ENCODE results near the gene EIF5AL1. TPM values are rescaled to one million over a fixed set of nuclear protein-coding genes. Genes with fewer than 3 reads are reported as not detected.
A peak's percentile ranks its signal among the peaks of the same experiment; 100 is the strongest.
"Not testable (repeated sequence)": the region's sequence is repeated elsewhere in the genome, so short reads cannot be mapped to it uniquely, and the experiment has no call there.

EIF5AL1 gene
- total and polyA plus RNA-seq, 2 experiments from 2014 or later = 0.65 to 6.1 TPM

DNA sequence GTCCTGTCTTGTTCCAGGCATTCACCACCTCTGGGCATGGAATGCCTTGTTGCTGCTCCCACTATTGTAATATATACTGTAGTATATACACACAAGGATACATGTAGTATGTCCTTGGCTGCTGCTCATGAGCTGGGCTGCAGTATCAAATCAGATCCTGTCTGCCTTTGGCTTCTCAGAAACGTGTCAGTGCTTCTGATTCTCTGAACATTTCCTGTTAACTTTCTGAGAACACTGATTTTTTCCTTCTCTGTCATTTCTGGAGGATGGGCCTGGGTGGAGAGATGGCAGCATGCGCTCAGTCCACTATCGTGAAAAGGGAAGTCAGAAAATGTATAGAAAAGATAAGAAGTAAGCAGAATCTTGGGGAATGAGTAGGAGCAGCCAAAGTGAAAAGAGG, 35.6 kb downstream of the EIF5AL1 start:
- Histone ChIP-seq H3F3A (ENCODE audit: insufficient read depth) (no peaks in the 10 kb centered on the region), H3K9ac (no peak overlapping the region), H3K9me2 (ENCODE audit: insufficient read depth) (no peaks in the 10 kb centered on the region), H3K79me2 (ENCODE audit: insufficient read depth) (no peaks in the 10 kb centered on the region), H4K20me1 (ENCODE audit: insufficient read depth) (no peaks in the 10 kb centered on the region), H2AFZ (no peak overlapping the region), H3K36me3 (ENCODE audit: low read depth) (no peaks in the 10 kb centered on the region), H3K9me3 (ENCODE audit: low read depth) (no peaks in the 10 kb centered on the region), H3K4me3 (no peak overlapping the region), H3K27ac (no peak overlapping the region), H3K4me2 (ENCODE audit: unreplicated experiment) (no peak overlapping the region), H3K27me3 (replicated peaks; ENCODE audit: insufficient read depth) (peaks cover 18% of the 10 kb centered on the region), H3K4me1 (ENCODE audit: insufficient read depth) (no peaks in the 10 kb centered on the region)
- WGBS, 2 experiments (ENCODE audit: low coverage in 1 of 2, low lambda C conversion rate in 2 of 2, missing lambda C conversion rate in 2 of 2) = 43 to 49% methylated on average over 3 of the region's 3 CpGs
- DNase-seq = no peak
- TF ChIP-seq EZH2 (IDR thresholded peaks at IDR 0.05; ENCODE audit: insufficient read depth, poor library complexity, severe bottlenecking) = no peak
- no peak for TF ChIP-seq EZH2phosphoT487 (IDR thresholded peaks at IDR 0.05; ENCODE audit: insufficient read depth, low read depth)
- in situ Hi-C loops (cut with MboI) = no loop called here

DNA sequence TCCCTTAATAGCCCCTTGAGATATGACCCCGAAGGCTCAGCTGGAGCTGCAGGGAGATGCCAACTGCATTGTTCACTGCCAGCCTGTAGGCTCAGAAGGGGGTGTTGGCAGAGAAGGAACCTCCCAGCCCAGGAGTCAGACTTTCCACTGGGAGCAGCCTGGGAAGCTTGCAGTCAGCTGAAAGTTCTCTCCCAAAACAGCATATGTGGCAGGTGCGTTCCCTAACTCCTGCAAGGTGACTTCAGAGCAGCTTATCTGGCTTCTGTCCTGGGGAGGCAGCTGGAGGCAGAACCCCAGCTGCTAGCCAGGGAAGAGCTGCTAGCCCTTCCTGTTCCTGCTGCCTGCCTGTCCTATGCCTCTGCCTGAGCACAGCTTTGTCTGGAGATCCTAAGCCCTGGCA, 39.8 kb downstream of the EIF5AL1 start:
- Histone ChIP-seq H4K20me1 (ENCODE audit: insufficient read depth) (no peaks in the 10 kb centered on the region), H3K79me2 (ENCODE audit: insufficient read depth) (no peaks in the 10 kb centered on the region), H3F3A (ENCODE audit: insufficient read depth) (no peaks in the 10 kb centered on the region), H3K27me3 (replicated peaks; ENCODE audit: insufficient read depth) (peaks cover 18% of the 10 kb centered on the region), H2AFZ (no peak overlapping the region), H3K4me2 (ENCODE audit: unreplicated experiment) (no peak overlapping the region), H3K4me1 (ENCODE audit: insufficient read depth) (no peaks in the 10 kb centered on the region), H3K9ac (no peak overlapping the region), H3K27ac (no peak overlapping the region), H3K36me3 (ENCODE audit: low read depth) (no peaks in the 10 kb centered on the region), H3K9me2 (ENCODE audit: insufficient read depth) (no peaks in the 10 kb centered on the region), H3K4me3 (no peak overlapping the region), H3K9me3 (ENCODE audit: low read depth) (no peaks in the 10 kb centered on the region)
- DNase-seq = peak; percentile 29
- in situ Hi-C loops (cut with MboI) = loop anchor here (25.0 kb wide), 1 partner anchor 710 kb away; no protein-coding TSS in a partner anchor
- WGBS, 2 experiments (ENCODE audit: low coverage in 1 of 2, low lambda C conversion rate in 2 of 2, missing lambda C conversion rate in 2 of 2) = 28% methylated on average over 2 of the region's 2 CpGs
- TF ChIP-seq EZH2 (IDR thresholded peaks at IDR 0.05; ENCODE audit: insufficient read depth, poor library complexity, severe bottlenecking) (no peak), EZH2phosphoT487 (IDR thresholded peaks at IDR 0.05; ENCODE audit: insufficient read depth, low read depth) (no peak)

DNA sequence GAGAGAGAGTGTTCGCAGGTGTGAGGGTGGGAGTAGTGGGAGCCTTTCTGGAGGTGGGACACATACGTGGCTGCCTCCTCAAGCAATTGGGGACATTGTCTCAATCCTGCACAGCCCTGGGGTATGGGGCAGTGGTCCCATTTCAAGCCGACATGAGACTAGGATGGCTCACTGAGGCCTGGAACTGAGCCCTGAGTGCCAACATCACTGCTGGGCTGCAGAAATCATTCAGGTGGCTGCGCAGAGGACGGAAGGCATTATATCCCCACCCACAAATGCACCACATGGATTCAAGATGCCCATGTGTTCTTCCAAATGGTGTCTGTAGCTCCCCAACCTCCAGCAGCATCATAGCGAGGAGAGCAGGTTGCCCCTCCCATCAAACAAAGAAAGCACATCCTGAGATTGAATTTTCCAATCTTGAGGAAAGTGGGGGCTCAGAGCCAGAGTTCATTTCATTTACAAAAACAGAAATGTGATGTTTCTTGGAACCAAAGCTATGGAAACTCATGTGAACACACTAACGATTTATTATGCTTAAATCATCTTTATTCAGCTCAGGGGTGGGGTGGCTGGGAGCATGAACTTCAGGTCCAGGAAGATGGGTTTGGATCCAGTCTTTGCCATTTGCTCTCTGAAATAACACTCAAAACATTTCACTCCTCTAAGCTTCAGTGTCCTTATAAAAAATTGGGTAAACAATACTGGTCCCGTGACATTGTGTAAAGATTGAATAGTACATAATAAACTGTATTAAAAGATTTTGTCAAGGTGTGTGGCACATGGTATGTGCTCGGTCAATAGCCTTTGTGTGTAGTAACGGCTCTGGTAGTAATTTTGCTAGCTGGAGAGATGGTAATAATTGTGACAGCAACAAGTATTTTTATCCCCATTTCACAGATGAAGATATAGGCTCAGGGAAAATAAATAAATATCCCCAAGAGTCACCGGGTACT, 43.3 kb downstream of the EIF5AL1 start:
- H3K9me3 ChIP-seq (ENCODE audit: low read depth) = no peaks in the 10 kb centered on the region
- no peak overlapping the region for H3K4me2 ChIP-seq (ENCODE audit: unreplicated experiment)
- no peak overlapping the region for H3K27ac ChIP-seq
- no peaks in the 10 kb centered on the region for H4K20me1 ChIP-seq (ENCODE audit: insufficient read depth)
- no peak overlapping the region for H3K9ac ChIP-seq
- no peaks in the 10 kb centered on the region for H3K4me1 ChIP-seq (ENCODE audit: insufficient read depth)
- no peaks in the 10 kb centered on the region for H3K36me3 ChIP-seq (ENCODE audit: low read depth)
- no peak for DNase-seq
- no peaks in the 10 kb centered on the region for H3K9me2 ChIP-seq (ENCODE audit: insufficient read depth)
- H3K79me2 ChIP-seq (ENCODE audit: insufficient read depth) = no peaks in the 10 kb centered on the region
- peaks cover 10% of the 10 kb centered on the region for H3K27me3 ChIP-seq (replicated peaks; ENCODE audit: insufficient read depth)
- TF ChIP-seq EZH2 (IDR thresholded peaks at IDR 0.05; ENCODE audit: insufficient read depth, poor library complexity, severe bottlenecking) (no peak), EZH2phosphoT487 (IDR thresholded peaks at IDR 0.05; ENCODE audit: insufficient read depth, low read depth) (no peak)
- in situ Hi-C loops (cut with MboI) = loop anchor here (25.0 kb wide), 1 partner anchor 707 kb away; no protein-coding TSS in a partner anchor
- H3K4me3 ChIP-seq = no peak overlapping the region
- no peaks in the 10 kb centered on the region for H3F3A ChIP-seq (ENCODE audit: insufficient read depth)
- no peak overlapping the region for H2AFZ ChIP-seq
- 51 to 53% methylated on average over 11 of the region's 11 CpGs for WGBS, 2 experiments (ENCODE audit: low coverage in 1 of 2, low lambda C conversion rate in 2 of 2, missing lambda C conversion rate in 2 of 2)

DNA sequence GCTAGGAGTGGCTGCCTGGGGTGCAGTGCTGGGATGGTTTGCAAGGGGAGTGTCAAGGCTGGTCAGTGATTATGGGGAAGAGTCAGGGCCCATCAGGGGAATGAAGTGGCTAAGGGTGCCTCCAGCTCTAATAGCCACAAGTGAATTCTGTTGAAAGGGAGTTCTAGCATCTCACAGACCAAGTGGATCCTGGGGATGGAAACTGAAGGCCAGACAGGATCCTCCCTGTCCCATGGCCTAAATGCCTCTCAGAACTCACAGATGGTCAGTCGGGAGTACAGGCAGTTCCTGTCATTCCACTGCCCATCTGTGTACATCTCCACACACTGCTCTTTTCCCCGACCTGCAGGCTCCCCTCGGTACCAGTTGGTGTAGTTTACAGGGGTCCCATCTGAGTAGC, 44.6 kb downstream of the EIF5AL1 start:
- H3K9ac ChIP-seq; H3K4me1 ChIP-seq (ENCODE audit: insufficient read depth); H3K4me3 ChIP-seq; H3F3A ChIP-seq (ENCODE audit: insufficient read depth); H4K20me1 ChIP-seq (ENCODE audit: insufficient read depth); DNase-seq; H3K9me2 ChIP-seq (ENCODE audit: insufficient read depth); H3K27ac ChIP-seq; H3K79me2 ChIP-seq (ENCODE audit: insufficient read depth); H3K4me2 ChIP-seq (ENCODE audit: unreplicated experiment); H3K9me3 ChIP-seq (ENCODE audit: low read depth); H2AFZ ChIP-seq; H3K36me3 ChIP-seq (ENCODE audit: low read depth): not testable (repeated sequence)
- 75 to 83% methylated on average over 2 to 3 of the region's 3 CpGs for WGBS, 2 experiments (ENCODE audit: low coverage in 1 of 2, low lambda C conversion rate in 2 of 2, missing lambda C conversion rate in 2 of 2)
- in situ Hi-C loops (cut with MboI) = loop anchor here (25.0 kb wide), 1 partner anchor 705 kb away; no protein-coding TSS in a partner anchor
- H3K27me3 ChIP-seq (replicated peaks; ENCODE audit: insufficient read depth) = peaks cover 12% of the 10 kb centered on the region
